ENCODE data around the gene SV2C. TPM values are rescaled to one million over a fixed set of nuclear protein-coding genes. Genes with fewer than 3 reads are reported as not detected.

Gene SV2C
- total and polyA plus RNA-seq, 2 of the 13 experiments (the other 11 are each of a cell fraction or from before 2014, with no cell fraction given), result not detected

- TF ChIP-seq, protein P1, sequence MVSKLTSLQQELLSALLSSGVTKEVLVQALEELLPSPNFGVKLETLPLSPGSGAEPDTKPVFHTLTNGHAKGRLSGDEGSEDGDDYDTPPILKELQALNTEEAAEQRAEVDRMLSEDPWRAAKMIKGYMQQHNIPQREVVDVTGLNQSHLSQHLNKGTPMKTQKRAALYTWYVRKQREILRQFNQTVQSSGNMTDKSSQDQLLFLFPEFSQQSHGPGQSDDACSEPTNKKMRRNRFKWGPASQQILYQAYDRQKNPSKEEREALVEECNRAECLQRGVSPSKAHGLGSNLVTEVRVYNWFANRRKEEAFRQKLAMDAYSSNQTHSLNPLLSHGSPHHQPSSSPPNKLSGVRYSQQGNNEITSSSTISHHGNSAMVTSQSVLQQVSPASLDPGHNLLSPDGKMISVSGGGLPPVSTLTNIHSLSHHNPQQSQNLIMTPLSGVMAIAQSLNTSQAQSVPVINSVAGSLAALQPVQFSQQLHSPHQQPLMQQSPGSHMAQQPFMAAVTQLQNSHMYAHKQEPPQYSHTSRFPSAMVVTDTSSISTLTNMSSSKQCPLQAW (CRISPR knock-in tag; IDR thresholded peaks at IDR 0.05), result peak; percentile 40; the same call in 1 of the 2 replicates
- TF ChIP-seq CBX1 (IDR thresholded peaks at IDR 0.05; ENCODE audit: low read depth) (no peak), CAMTA2 (CRISPR knock-in tag; IDR thresholded peaks at IDR 0.05; ENCODE audit: borderline replicate concordance) (no peak), CEBPB (IDR thresholded peaks at IDR 0.05; ENCODE audit: borderline replicate concordance, low read depth, low read length) (no peak), SP5 (CRISPR knock-in tag; IDR thresholded peaks at IDR 0.05; ENCODE audit: borderline replicate concordance, low read depth) (no peak), NCOA1 (CRISPR knock-in tag; IDR thresholded peaks at IDR 0.05) (no peak), SIX4 (CRISPR knock-in tag; IDR thresholded peaks at IDR 0.05) (no peak), NCOR1 (IDR thresholded peaks at IDR 0.05; ENCODE audit: borderline replicate concordance, low read length) (peak; percentile 57; the same call in 1 of the 2 replicates), FOXK2 (IDR thresholded peaks at IDR 0.05) (no peak), FOXC1 (CRISPR knock-in tag; IDR thresholded peaks at IDR 0.05; ENCODE audit: borderline replicate concordance) (no peak), ZNF280B (CRISPR knock-in tag; IDR thresholded peaks at IDR 0.05; ENCODE audit: borderline replicate concordance) (no peak), ZNF441 (CRISPR knock-in tag; IDR thresholded peaks at IDR 0.05; ENCODE audit: borderline replicate concordance) (no peak), GZF1 (CRISPR knock-in tag; IDR thresholded peaks at IDR 0.05) (no peak), KDM4B (CRISPR knock-in tag; IDR thresholded peaks at IDR 0.05) (no peak), ZNF761 (CRISPR knock-in tag; conservative IDR thresholded peaks at IDR 0.05) (no peak), RXRA (CRISPR knock-in tag; IDR thresholded peaks at IDR 0.05) (no peak), ZNF530 (CRISPR knock-in tag; IDR thresholded peaks at IDR 0.05; ENCODE audit: low read depth) (no peak), GATAD1 (CRISPR knock-in tag; IDR thresholded peaks at IDR 0.05) (no peak), MTF1 (CRISPR knock-in tag; IDR thresholded peaks at IDR 0.05) (no peak), ZFP90 (CRISPR knock-in tag; IDR thresholded peaks at IDR 0.05; ENCODE audit: borderline replicate concordance) (no peak)
- TF ChIP-seq, protein P2, sequence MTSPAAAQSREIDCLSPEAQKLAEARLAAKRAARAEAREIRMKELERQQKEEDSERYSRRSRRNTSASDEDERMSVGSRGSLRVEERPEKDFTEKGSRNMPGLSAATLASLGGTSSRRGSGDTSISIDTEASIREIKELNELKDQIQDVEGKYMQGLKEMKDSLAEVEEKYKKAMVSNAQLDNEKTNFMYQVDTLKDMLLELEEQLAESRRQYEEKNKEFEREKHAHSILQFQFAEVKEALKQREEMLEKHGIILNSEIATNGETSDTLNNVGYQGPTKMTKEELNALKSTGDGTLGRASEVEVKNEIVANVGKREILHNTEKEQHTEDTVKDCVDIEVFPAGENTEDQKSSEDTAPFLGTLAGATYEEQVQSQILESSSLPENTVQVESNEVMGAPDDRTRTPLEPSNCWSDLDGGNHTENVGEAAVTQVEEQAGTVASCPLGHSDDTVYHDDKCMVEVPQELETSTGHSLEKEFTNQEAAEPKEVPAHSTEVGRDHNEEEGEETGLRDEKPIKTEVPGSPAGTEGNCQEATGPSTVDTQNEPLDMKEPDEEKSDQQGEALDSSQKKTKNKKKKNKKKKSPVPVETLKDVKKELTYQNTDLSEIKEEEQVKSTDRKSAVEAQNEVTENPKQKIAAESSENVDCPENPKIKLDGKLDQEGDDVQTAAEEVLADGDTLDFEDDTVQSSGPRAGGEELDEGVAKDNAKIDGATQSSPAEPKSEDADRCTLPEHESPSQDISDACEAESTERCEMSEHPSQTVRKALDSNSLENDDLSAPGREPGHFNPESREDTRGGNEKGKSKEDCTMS (CRISPR knock-in tag; conservative IDR thresholded peaks at IDR 0.05), result no peak
- TF ChIP-seq, protein P3, sequence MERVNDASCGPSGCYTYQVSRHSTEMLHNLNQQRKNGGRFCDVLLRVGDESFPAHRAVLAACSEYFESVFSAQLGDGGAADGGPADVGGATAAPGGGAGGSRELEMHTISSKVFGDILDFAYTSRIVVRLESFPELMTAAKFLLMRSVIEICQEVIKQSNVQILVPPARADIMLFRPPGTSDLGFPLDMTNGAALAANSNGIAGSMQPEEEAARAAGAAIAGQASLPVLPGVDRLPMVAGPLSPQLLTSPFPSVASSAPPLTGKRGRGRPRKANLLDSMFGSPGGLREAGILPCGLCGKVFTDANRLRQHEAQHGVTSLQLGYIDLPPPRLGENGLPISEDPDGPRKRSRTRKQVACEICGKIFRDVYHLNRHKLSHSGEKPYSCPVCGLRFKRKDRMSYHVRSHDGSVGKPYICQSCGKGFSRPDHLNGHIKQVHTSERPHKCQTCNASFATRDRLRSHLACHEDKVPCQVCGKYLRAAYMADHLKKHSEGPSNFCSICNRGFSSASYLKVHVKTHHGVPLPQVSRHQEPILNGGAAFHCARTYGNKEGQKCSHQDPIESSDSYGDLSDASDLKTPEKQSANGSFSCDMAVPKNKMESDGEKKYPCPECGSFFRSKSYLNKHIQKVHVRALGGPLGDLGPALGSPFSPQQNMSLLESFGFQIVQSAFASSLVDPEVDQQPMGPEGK (CRISPR knock-in tag; IDR thresholded peaks at IDR 0.05), result peak; percentile 25; the same call in 1 of the 2 replicates
- TF ChIP-seq, protein P4, sequence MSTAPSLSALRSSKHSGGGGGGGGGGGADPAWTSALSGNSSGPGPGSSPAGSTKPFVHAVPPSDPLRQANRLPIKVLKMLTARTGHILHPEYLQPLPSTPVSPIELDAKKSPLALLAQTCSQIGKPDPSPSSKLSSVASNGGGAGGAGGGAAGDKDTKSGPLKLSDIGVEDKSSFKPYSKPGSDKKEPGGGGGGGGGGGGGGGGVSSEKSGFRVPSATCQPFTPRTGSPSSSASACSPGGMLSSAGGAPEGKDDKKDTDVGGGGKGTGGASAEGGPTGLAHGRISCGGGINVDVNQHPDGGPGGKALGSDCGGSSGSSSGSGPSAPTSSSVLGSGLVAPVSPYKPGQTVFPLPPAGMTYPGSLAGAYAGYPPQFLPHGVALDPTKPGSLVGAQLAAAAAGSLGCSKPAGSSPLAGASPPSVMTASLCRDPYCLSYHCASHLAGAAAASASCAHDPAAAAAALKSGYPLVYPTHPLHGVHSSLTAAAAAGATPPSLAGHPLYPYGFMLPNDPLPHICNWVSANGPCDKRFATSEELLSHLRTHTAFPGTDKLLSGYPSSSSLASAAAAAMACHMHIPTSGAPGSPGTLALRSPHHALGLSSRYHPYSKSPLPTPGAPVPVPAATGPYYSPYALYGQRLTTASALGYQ (CRISPR knock-in tag; IDR thresholded peaks at IDR 0.05), result no peak
Measured at GRCh38 chr5:76332102-76332501, 248.9 kb downstream of the SV2C start (continued).
